Memory B cell (primary cell): Measurements from ENCODE around the gene ALPG.
"Not testable (repeated sequence)": the region's sequence is repeated elsewhere in the genome, so short reads cannot be mapped to it uniquely, and the experiment has no call there.

Experiments
- ATAC-seq: fragments of 150-1000 bp; cut with Tn5 transposase; 2 replicates; pipeline ENCODE4 v1.10.0; 2021; ENCODE audit warnings: low read depth, mild to moderate bottlenecking, moderate library complexity
- DNase-seq, 2 donors: peaks; one replicate each; pipeline ENCODE4 v3.0.0; 2022; ENCODE audit warnings: low spot score in 2 of 2
- H3K27ac Mint-ChIP-seq: one replicate; pipeline ENCODE4 v1.8.0; 2022; ENCODE audit warnings: mild to moderate bottlenecking, moderate library complexity, mixed read lengths
- H3K27me3 Mint-ChIP-seq: one replicate; pipeline ENCODE4 v1.8.0; 2022; ENCODE audit warnings: mixed read lengths
- H3K36me3 Mint-ChIP-seq: one replicate; pipeline ENCODE4 v1.8.0; 2022; ENCODE audit warnings: mild to moderate bottlenecking, mixed read lengths
- H3K4me1 Mint-ChIP-seq: one replicate; pipeline ENCODE4 v1.8.0; 2022; ENCODE audit warnings: mixed read lengths
- H3K4me3 Mint-ChIP-seq: one replicate; pipeline ENCODE4 v1.8.0; 2022; ENCODE audit warnings: mild to moderate bottlenecking, moderate library complexity, mixed read lengths
- H3K9me3 Mint-ChIP-seq: one replicate; pipeline ENCODE4 v1.8.0; 2022; ENCODE audit warnings: mixed read lengths

The ALPG gene

DNA sequence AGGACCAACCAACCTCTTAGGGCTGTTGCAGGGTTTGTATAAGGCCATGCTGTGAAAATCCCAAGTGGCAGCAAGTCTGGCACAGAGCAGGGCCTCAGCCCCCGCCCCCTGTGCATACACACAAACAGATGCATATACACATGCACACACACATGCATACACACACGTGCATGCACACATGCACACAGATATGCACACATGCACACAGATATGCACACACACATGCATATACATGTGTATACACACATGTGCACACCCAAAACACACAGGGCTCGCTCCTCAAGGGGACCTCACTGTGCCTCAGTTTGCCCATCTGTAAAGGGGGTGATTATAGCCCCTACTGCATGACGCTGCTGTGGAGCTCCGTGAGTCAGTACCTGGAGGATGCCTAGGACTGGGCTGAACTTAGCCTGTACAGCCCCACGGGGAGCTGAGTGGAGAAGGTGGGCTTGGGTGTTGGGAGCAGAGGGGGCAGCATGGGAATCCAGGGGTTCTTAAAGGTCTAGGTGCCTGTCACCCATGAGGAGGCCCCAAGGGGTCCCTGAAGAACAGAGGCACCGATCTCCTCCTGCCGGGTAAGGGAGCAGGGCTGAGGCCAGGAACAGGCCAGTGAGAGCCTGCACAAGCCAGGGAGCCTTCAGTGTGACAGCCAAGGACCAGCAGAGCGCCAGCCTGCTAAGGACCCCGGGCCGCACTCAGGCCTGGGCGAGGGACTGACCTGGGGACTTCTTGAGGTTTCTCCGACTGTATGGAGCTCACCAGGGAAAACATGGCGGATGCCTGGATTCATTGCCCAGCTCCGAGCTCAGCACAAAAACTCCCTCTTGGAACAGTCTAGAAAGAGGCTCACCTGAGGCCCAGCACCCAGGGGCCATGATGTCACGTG, 25.3 kb downstream of the ALPG start:
- Mint-ChIP-seq H3K4me3 (no peak overlapping the region), H3K4me1 (no peaks in the 10 kb centered on the region), H3K9me3 (no peaks in the 10 kb centered on the region), H3K36me3 (no peaks in the 10 kb centered on the region), H3K27me3 (no peaks in the 10 kb centered on the region), H3K27ac (no peak overlapping the region)
- no peak for ATAC-seq
- DNase-seq = no peak

GRCh38 chr2:232432598-232433184, 26.0 kb downstream of the ALPG start:
- Mint-ChIP-seq H3K9me3 (no peaks in the 10 kb centered on the region), H3K27me3 (no peaks in the 10 kb centered on the region), H3K36me3 (no peaks in the 10 kb centered on the region), H3K27ac (no peak overlapping the region), H3K4me1 (no peaks in the 10 kb centered on the region), H3K4me3 (no peak overlapping the region)
- ATAC-seq (no peak), DNase-seq (no peak)

DNA sequence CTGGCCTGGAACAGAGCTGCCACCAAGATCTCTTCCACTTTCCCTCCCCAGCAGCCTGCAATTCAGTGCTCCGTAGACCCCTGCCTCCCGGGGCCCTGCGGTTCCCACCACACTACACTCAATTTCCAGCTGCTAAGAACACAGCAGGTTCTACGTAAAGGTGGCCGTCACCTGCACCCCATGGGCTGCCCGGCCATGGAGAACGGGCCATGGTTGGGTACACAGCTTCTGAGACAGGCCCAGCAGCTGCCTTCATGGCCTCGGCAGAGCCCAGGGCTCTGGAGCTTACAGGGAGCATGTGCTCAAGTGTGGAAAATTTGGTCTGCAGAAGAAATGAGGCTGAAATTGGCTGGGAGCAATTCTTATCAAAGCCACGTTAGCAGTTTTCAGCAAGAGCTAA, 27.0 kb downstream of the ALPG start:
- H3K4me1 Mint-ChIP-seq, H3K27me3 Mint-ChIP-seq, DNase-seq, H3K4me3 Mint-ChIP-seq, ATAC-seq, H3K9me3 Mint-ChIP-seq, H3K36me3 Mint-ChIP-seq, H3K27ac Mint-ChIP-seq: not testable (repeated sequence)

DNA sequence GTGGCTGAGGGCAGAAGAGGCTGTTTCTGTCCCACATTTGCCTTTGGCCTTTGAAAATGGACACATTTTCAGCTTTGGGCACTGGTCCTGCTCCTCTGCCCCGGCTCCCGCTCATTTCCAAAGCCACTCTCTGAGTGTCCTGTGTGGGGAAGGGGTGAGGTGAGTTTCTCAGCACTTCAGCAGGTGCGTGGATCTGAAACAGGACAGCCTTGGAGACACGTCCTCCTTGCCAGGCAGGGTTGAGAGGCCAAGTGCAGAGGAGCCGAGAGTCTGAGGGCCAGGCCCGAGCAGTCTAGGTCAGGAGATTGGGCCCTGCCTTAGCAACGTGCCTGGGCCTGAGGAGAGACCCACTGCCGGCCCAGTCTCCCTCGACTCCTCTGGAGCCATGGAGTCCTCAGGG, 27.4 kb downstream of the ALPG start:
- ATAC-seq (no peak), DNase-seq (no peak)
- Mint-ChIP-seq H3K9me3 (no peaks in the 10 kb centered on the region), H3K36me3 (no peaks in the 10 kb centered on the region), H3K27me3 (peaks cover 3% of the 10 kb centered on the region), H3K4me3 (no peak overlapping the region), H3K4me1 (no peaks in the 10 kb centered on the region), H3K27ac (no peak overlapping the region)

- H3K27me3 Mint-ChIP-seq = peaks cover 3% of the 10 kb centered on the region
- no peaks in the 10 kb centered on the region for H3K36me3 Mint-ChIP-seq
- H3K4me1 Mint-ChIP-seq = no peaks in the 10 kb centered on the region
- no peaks in the 10 kb centered on the region for H3K9me3 Mint-ChIP-seq
- ATAC-seq = no peak
- no peak for DNase-seq
- H3K27ac Mint-ChIP-seq = no peak overlapping the region
- no peak overlapping the region for H3K4me3 Mint-ChIP-seq
Observed at GRCh38 chr2:232434563-232435374, 28.1 kb downstream of the ALPG start.

DNA sequence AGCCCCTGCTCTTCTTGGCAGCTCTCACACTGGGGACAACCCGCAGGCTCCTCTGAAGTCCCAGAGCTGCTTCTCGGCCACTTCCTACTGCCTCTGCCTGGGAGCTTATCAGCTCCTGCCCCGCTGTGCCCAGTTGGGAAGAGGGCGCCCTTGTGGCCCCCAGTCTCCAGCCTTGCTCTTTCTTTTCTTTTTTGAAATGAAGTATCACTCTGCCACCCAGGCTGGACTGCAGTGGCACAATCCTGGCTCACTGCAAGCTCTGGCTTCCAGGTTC, 28.7 kb downstream of the ALPG start:
- Mint-ChIP-seq H3K27ac (no peak overlapping the region), H3K36me3 (no peaks in the 10 kb centered on the region), H3K4me3 (no peak overlapping the region), H3K27me3 (peaks cover 3% of the 10 kb centered on the region), H3K9me3 (no peaks in the 10 kb centered on the region), H3K4me1 (peaks cover 2% of the 10 kb centered on the region)
- ATAC-seq = no peak
- DNase-seq = no peak

DNA sequence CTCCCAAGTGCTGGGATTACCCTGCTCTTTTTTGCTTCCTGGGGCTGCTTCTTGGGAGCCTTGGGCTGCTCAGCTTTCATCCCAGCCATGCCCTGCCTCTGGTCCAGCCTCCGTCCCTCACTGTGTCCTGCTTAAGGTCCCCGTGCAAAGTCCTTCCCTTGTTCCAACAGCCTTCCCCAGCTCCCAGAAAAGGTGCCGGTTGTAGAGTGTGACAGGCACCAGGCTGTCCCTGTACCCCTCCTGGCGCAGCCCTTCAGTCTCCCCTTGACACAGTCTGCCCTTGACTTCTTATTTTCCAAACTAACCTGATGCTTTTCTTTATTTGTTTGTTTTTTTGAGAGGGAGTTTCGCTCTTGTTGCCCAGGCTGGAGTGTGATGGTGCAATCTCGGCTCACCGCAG, 29.2 kb downstream of the ALPG start:
- DNase-seq (no peak), ATAC-seq (no peak)
- Mint-ChIP-seq H3K4me3 (no peak overlapping the region), H3K9me3 (no peaks in the 10 kb centered on the region), H3K27me3 (peaks cover 3% of the 10 kb centered on the region), H3K4me1 (peaks cover 3% of the 10 kb centered on the region), H3K27ac (no peak overlapping the region), H3K36me3 (no peaks in the 10 kb centered on the region)

- ATAC-seq = no peak
- peaks cover 3% of the 10 kb centered on the region for H3K4me1 Mint-ChIP-seq
- H3K27me3 Mint-ChIP-seq = peaks cover 3% of the 10 kb centered on the region
- no peaks in the 10 kb centered on the region for H3K9me3 Mint-ChIP-seq
- no peaks in the 10 kb centered on the region for H3K36me3 Mint-ChIP-seq
- no peak overlapping the region for H3K27ac Mint-ChIP-seq
- no peak overlapping the region for H3K4me3 Mint-ChIP-seq
- no peak for DNase-seq
Observed at GRCh38 chr2:232436381-232437194, 29.9 kb downstream of the ALPG start.

GRCh38 chr2:232437195-232437571, 30.5 kb downstream of the ALPG start:
- no peaks in the 10 kb centered on the region for H3K9me3 Mint-ChIP-seq
- H3K27me3 Mint-ChIP-seq = peaks cover 3% of the 10 kb centered on the region
- H3K4me1 Mint-ChIP-seq = peaks cover 3% of the 10 kb centered on the region
- no peak overlapping the region for H3K4me3 Mint-ChIP-seq
- H3K36me3 Mint-ChIP-seq = no peaks in the 10 kb centered on the region
- ATAC-seq (no peak), DNase-seq (no peak)
- H3K27ac Mint-ChIP-seq = no peak overlapping the region

- H3K27me3 Mint-ChIP-seq = peaks cover 3% of the 10 kb centered on the region
- H3K36me3 Mint-ChIP-seq = no peaks in the 10 kb centered on the region
- DNase-seq = no peak
- no peaks in the 10 kb centered on the region for H3K9me3 Mint-ChIP-seq
- no peak overlapping the region for H3K27ac Mint-ChIP-seq
- ATAC-seq = no peak
- no peak overlapping the region for H3K4me3 Mint-ChIP-seq
- peaks cover 3% of the 10 kb centered on the region for H3K4me1 Mint-ChIP-seq
Observed at GRCh38 chr2:232438091-232438490, 31.4 kb downstream of the ALPG start.

GRCh38 chr2:232438951-232439757, 32.5 kb downstream of the ALPG start:
- Mint-ChIP-seq H3K27me3 (peaks cover 3% of the 10 kb centered on the region), H3K9me3 (no peaks in the 10 kb centered on the region), H3K36me3 (no peaks in the 10 kb centered on the region), H3K4me1 (peaks cover 3% of the 10 kb centered on the region), H3K4me3 (no peak overlapping the region), H3K27ac (no peak overlapping the region)
- DNase-seq = peak in 1 of 2 donors; percentile 51
- peak; percentile 36 for ATAC-seq

DNA sequence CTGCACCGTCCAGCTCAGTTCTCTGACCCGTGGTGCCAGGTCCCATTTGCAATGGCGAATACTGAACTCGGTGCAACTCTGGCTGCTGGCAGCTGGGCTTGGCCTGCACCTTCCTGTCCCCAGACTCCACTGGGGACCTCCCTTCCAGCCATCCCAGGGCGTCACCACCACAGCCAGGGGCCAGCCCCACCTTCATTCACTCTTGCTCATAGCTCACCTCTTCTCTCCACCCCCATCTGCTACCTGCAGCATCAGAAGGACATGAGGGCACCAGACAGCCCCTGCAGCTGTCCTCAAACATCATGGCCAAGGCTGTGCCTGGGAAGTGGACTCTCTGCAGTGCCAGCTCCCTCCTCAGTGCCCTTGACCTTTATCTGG, 33.1 kb downstream of the ALPG start:
- no peak overlapping the region for H3K27ac Mint-ChIP-seq
- no peak overlapping the region for H3K4me3 Mint-ChIP-seq
- no peaks in the 10 kb centered on the region for H3K9me3 Mint-ChIP-seq
- H3K27me3 Mint-ChIP-seq = peaks cover 3% of the 10 kb centered on the region
- peaks cover 3% of the 10 kb centered on the region for H3K4me1 Mint-ChIP-seq
- no peaks in the 10 kb centered on the region for H3K36me3 Mint-ChIP-seq
- DNase-seq (no peak), ATAC-seq (no peak)

- not testable (repeated sequence) for H3K27ac Mint-ChIP-seq, H3K36me3 Mint-ChIP-seq, H3K9me3 Mint-ChIP-seq, H3K4me1 Mint-ChIP-seq, H3K27me3 Mint-ChIP-seq
- DNase-seq = peak; percentile 87 to 96
- ATAC-seq = peak; percentile 85
- peak overlapping the region; percentile 52 for H3K4me3 Mint-ChIP-seq
Observed at GRCh38 chr2:232440220-232441018, 33.8 kb downstream of the ALPG start.
